Limb (tissue), 2 donors: ENCODE measurements around the gene ADAMTS13.

ENCODE experiments used
- DNase-seq, 2 donors: peaks; one replicate each; pipeline ENCODE4 v3.0.0-alpha.2; 2016; ENCODE audit errors: extremely low spot score in 2 of 2

The ADAMTS13 gene

GRCh38 chr9:133454943-133455673 lies 32.9 kb downstream of the ADAMTS13 start:
- DNase-seq = no peak

GRCh38 chr9:133455936-133456335 lies 33.8 kb downstream of the ADAMTS13 start:
- DNase-seq = no peak

GRCh38 chr9:133456409-133456808 lies 34.2 kb downstream of the ADAMTS13 start:
- DNase-seq = no peak

GRCh38 chr9:133457233-133457632 lies 35.1 kb downstream of the ADAMTS13 start:
- no peak for DNase-seq

- no peak for DNase-seq
These were observed 35.6 kb downstream of the ADAMTS13 start for GRCh38 chr9:133457748-133458147.

GRCh38 chr9:133458643-133459312 lies 36.6 kb downstream of the ADAMTS13 start:
- no peak for DNase-seq

GRCh38 chr9:133459476-133460404 lies 37.6 kb downstream of the ADAMTS13 start, which contains the start of gene CACFD1:
CACFD1 (plus strand) TSS chr9:133459978; CDS start chr9:133460067, 89 bp downstream.
- DNase-seq = peak; percentile 95 to 96

- no peak for DNase-seq
These were observed 38.4 kb downstream of the ADAMTS13 start for GRCh38 chr9:133460405-133461175.

GRCh38 chr9:133461975-133462374 lies 39.8 kb downstream of the ADAMTS13 start:
- DNase-seq = no peak

GRCh38 chr9:133463234-133463863 lies 41.2 kb downstream of the ADAMTS13 start:
- no peak for DNase-seq

- DNase-seq = no peak
These were observed 41.9 kb downstream of the ADAMTS13 start for GRCh38 chr9:133463864-133464615.

- DNase-seq = no peak
These were observed 42.5 kb downstream of the ADAMTS13 start for GRCh38 chr9:133464638-133465037.

GRCh38 chr9:133465984-133466383 lies 43.8 kb downstream of the ADAMTS13 start:
- no peak for DNase-seq

- DNase-seq = no peak
These were observed 44.9 kb downstream of the ADAMTS13 start for GRCh38 chr9:133467101-133467500.

- DNase-seq = no peak
These were observed 46.2 kb downstream of the ADAMTS13 start for GRCh38 chr9:133468374-133468773.

GRCh38 chr9:133468777-133469421 lies 46.7 kb downstream of the ADAMTS13 start:
- DNase-seq = no peak

- no peak for DNase-seq
These were observed 48.3 kb downstream of the ADAMTS13 start for GRCh38 chr9:133470427-133470924.

GRCh38 chr9:133470988-133471387 lies 48.8 kb downstream of the ADAMTS13 start:
- DNase-seq = no peak
